ENCODE data around the gene PEX10.
A peak's percentile ranks its signal among the peaks of the same experiment; 100 is the strongest.

PEX10 gene

DNA sequence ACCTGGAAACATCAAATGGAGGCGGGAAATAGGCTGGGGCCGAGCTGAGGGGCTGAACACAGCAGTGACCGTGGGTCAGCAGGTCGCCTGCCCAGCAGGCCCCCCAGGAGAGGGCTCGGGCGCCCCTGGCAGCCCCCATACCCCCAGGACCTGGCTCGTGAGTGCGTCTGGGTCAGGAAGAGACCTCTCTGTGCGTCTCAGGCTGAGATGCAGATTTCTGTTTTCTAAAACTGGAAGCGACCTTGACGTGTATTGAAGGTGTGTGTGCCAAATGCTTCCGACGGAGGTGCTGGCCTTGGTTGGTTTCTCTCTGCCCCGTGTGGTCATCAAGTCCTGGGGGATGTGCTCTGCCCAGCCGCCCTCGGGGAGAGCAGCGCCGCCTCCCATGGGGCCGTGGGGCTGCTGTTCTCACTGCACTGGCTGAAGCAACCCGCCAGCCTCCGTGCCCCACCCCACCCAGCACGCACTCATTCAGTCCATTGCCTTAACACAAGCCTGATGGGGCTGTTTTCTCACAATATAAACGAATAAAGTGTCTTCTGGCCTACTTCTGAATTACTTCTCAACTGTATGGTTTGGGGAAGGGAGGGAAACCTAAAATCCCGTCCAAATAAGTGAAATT is 7.4 kb downstream of the PEX10 start:
- DNase-seq (ENCODE audit: low read depth in 2 of 2) = no peak

DNA sequence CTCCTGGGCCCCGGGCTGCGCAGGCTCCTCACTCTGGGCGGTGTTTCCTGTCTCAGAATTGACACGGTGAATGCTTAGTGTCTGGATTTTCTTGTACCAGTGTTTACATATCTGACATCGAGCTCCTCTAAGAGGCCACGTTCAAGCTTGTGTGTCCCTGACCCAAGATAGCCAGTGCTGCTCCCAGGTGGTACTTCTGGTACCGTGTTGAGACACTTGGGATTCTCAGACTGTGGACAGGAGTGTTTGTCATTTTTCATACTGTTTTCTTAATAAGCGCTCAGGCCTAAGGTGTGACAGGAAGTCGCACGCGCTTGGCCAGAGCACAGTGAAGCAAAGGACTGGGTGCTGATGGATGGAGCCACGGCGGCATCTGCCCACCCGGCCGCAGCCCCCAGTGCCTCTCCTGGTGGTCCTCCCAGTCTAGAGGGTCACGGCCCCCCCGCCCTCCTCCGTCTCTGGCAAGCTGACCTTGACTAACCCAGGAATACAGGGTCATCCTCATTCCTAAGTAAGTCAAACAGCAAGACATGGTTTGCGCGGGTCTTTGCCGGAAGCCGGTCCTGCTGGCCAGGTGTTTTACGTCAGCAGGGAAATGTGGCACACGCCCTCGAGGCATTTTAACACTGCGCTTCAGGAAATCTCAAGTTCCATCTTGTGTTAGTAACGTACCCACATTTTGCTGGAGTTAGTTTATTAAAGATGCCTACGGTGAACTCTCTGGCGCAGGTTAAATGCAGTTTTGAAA is 8.0 kb downstream of the PEX10 start:
- DNase-seq (ENCODE audit: low read depth in 2 of 2) = no peak

DNA sequence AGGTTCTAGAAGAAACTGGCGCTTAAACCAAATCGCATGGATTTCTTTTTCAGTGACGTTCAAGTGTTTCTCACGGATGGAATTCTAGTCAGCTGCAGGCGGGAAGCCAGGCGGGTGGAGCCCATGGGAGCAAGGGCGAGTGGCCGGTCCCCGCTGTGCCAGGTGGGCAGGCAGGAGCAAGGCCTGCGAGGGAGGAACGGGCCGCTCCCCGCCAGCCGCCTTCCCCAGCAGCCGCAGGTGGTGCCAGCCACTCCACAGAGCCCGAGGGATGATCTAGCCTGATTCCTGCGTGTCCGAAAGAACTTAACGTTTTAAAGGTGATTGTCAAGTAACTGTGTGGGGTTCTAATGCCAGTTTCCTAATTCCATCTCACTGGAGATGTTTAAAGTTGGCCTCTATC is 9.1 kb downstream of the PEX10 start:
- DNase-seq (ENCODE audit: low read depth in 2 of 2) = no peak

DNA sequence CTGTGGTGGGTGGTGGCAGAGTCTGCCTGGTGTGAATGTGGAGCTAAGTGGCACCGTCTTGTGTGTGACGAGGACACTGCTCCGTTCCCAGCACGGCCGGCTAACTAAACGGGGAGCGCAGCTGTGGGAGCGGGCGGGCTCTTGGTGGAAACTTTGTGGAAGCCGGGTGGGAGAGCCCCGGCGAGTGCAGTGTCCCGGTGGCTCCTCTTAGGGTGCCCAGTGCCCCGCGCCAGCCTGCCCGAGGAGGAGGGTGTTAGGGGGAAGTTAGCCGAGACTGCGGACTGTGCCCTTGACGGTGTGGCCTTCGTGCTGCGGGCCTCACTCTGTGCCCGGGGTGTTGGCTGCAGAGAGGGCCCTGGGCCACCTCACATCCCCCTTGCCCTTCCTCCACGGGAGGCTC is 9.9 kb downstream of the PEX10 start:
- no peak for DNase-seq (ENCODE audit: low read depth in 2 of 2)

DNA sequence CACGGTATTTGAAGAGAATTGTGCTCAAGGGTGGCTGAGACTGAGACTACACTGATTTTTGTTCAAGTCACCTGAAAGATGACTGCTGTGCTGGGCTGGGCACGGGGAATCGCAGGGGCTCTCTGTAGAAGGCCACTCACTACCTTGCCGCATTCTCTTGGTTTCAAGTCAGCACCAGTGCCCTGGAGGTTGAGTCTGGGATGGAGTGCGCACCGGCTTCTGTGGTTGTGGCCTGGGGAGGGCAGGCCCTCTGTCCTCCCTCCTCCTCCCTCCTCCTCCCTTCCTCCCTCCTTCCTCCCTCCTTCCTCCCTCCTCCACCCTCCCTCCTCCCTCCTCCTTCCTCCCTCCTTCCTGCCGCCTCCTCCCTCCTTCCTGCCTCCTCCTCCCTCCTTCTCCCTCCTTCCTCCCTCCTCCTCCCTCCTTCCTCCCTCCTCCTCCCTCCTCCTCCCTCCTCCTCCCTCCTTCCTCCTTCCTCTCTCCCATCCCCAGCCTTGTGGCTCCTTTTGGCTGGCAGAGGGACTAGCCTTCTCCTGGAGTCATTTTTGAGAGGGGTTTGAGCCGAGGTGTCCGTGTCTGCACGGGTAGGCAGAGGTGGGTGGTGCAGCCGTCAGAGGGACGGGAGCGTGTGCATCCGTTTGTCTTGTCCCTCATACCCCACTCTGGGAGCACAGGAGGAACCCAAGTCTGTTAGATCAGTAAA is 11.3 kb downstream of the PEX10 start:
- DNase-seq (ENCODE audit: low read depth in 2 of 2) = no peak

DNA sequence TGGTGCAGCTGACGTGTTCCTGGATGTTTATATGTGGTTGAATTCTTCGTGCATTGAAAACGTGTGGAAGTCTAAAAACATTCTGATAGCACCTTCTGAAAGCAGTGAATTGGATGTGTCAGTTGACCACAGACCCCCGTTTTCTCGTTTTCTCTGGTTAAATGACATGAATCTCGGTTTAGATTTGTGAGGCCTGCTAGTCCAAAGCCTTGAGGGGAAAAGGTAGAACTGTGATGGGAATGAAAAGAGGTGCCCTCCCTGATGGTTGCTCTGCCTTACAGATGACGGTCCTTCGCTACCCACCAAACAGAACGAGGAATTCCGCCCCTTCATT is 11.8 kb downstream of the PEX10 start:
- no peak for DNase-seq (ENCODE audit: low read depth in 2 of 2)

DNA sequence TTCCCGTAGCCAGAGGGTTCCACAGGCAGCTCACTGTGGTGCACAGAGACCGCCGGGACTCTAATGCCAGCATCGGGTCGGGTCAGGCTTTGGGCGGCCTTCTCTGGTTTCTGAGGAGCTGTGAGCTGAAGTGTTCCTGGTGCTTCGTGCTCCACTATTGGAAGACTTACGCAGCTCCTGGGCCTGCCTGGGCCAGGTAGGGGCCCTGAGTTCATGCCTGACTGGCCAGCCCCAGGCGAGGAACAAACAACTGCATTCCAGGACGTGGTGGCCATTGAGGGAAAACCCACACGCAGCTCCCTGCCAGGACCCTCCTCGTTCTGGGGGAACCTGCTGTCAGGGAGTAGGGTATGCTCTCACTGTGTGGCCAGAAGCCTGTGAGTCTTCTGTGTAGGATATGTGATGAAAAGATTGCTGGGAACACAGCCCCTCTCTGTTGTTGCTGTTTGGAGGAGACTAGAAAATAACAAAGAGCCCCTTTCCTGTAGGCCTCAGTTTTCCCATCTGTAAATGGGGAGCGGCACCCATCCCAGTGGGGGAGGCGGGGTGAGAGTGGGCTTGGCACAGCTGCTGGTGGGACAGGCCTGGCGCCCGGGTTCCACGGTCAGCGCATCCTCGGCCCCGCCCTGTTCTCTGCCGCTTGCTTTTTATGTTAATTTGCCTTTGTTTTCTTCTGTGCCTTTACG is 12.3 kb downstream of the PEX10 start:
- DNase-seq (ENCODE audit: low read depth in 2 of 2) = no peak

DNA sequence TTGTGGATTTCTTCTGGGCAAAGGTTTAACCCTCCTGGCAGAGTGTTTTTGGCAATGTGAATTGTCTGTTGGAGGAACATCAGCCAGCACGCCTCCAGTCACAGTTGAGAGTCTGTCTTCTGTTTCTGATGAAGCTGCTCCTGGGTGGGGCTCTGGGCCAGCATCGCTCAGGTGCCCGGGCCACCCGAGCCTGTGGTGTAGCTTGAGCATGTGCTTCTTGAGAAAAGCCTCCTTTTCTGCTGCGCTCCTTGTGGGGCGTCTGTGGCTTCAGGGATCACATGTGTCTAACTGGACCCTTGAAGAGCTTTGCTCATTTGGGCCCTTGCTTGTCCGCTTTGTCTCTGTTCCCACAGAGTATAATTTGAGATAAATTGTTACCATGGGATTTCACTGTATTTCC is 13.5 kb downstream of the PEX10 start:
- DNase-seq (ENCODE audit: low read depth in 2 of 2) = no peak

DNA sequence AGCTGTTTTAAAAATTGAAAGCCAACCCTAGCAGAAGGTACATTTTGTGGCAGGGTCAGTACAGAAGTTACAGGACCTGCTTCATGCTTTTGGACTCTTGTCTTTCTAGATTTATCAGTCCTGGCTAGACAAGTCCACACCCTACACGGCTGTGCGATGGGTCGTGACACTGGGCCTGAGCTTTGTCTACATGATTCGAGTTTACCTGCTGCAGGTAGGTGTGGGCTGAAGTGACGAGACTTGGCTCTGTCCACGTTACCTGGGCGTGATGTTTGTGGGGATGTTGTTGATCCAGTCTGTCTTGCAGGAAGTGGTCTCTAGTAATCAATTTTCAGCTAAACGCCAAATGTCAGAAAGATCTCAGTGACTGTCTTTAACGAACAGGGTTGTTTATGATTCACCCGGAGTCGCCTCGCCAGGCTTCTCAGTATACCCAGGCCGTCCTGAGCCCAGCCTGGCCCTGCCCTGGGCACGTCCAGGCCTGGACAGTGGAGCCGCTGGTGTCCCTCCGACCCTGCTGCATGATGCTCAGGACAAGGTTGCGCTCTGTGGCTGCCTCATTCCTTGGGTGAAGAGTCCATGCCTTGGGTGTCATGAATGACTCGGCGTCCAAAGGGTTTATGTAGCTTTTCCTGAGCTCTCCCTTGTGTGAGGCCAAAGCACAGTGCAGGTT is 15.2 kb downstream of the PEX10 start:
- DNase-seq (ENCODE audit: low read depth in 2 of 2) = no peak

DNA sequence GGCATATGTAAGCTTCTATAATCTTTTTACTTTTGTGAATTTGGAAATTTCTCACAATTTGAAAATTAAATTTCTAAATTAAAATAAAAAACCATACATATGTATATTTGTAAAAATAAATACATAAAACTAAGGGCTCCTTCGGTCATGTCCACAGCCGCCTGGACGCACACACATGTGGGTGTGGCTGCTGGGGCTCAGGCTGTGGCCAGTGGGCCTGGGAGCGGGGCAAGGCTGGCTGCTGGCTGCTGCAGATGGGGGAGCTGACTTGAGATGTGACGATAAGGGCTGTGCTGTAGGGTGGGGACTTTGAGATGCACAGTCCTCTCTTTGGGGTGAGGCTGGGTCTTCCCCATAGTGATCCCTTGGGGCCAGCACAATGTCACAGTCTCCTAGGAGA is 15.9 kb downstream of the PEX10 start:
- no peak for DNase-seq (ENCODE audit: low read depth in 2 of 2)

DNA sequence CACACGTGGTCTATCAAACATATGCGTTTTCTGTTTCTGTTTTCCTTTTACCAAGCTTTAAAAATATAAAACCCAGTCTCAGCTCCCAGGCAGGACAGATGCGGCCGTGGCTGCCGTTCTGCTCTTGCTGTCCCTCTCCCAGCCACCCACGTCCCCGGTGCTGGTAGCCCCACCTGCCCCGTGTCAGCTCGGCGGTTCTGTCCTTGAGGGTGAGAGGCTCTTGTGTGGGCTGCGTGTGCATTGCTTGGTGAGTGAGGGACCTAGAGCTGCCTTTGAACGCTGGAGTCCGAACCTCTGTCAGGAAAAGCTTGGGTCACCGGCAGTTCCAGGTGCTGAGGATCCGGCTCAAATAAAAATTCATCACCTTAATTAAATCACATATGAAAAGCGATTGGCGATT is 16.3 kb downstream of the PEX10 start:
- no peak for DNase-seq (ENCODE audit: low read depth in 2 of 2)

DNA sequence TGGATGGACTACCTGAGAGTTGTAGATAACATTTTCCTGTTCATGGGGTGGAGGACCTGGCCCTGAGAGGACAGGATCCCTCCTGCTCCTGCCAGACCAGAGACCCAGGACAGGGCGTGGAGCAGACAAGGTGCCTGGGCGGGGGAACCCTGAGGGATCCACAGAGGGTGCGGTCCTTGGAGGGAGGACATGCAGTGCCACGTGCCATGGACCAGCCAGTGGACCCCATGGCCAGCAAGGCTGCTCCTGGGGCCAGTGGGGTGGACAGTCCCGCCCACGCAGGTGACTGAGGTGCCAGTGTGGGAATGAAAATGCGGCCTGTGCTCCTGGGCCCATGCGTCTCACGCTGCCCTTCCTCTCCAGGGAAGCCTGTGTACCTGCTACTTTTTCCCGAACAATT is 17.1 kb downstream of the PEX10 start:
- DNase-seq (ENCODE audit: low read depth in 2 of 2) = no peak

DNA sequence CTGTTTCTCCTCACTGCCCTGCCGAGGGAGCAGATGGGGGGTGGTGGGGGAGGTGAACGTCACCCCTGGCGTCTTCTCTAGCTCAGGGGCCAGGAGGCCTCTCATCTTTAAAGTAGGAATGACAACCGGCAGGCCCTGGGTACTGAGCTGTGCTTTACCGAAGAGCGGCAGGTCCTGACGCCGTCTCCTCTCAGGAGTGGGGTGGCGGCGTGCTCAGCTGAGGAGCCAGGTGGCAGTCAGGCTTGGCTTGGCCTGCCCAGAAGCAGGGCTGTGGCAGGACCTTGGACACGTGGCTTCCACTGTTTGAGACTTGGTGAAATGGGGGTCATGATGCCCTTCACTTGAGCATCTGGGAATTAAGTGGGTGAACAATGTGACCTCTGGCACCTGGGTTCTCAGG is 17.6 kb downstream of the PEX10 start:
- no peak for DNase-seq (ENCODE audit: low read depth in 2 of 2)

DNA sequence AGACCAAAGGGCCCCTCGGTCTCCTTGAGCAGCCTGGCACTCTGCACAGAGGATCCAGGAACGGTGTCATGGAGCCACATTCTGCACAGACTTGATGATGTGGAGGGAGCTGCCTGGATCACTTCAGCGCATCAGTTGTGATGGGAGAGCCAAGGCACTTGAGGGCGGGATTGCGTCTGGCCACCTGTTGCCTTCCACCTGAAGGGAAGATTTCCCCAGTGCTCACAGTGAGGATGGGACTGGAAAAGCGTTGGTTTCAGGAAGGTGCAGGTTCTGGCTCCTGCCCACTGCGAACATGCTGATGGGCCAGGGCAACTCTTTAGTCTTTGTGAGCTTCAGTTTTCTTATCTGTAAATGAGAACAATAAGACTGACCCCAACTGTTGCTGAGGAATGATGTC is 18.1 kb downstream of the PEX10 start:
- DNase-seq (ENCODE audit: low read depth in 2 of 2) = no peak

DNA sequence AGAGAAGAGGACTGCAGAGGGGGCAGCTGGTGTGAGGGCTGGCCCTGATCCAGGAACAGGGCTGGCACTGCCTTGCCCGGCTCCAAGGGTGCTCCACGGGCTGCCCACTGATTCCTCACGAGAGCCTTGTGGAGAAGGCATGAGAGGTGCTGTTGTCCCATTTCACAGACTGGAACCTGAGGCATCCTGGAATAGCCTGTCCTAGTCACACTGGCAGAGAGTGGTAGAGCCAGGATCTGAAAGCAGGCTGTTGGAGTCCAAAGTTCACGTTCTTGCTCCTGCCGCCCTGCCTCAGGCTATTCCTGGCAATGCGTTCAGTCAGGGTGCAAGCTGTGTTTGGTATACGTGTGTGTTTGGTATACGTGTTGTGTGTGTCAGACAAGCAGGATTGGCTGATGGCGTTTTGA is 18.9 kb downstream of the PEX10 start:
- no peak for DNase-seq (ENCODE audit: low read depth in 2 of 2)

DNA sequence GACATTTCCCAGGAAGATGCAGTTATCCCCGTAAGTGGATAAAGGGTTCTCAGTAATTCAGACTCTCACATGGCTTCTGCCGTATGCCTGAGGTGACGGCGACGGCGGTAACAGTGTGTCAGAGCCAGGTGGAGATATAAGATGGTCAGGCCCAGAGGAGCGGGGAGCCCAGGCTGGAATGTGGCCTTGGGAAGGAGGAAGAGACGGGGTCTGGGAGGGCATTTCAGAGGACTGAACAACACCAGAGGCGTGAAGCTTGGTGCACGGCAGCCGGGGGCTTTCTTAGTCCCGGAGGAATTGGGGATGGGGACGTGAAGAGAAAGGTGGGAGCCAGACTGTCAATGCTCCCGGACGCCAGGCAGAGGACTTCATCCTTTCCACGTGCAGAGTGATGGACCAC is 19.7 kb downstream of the PEX10 start:
- DNase-seq (ENCODE audit: low read depth in 2 of 2) = no peak

DNA sequence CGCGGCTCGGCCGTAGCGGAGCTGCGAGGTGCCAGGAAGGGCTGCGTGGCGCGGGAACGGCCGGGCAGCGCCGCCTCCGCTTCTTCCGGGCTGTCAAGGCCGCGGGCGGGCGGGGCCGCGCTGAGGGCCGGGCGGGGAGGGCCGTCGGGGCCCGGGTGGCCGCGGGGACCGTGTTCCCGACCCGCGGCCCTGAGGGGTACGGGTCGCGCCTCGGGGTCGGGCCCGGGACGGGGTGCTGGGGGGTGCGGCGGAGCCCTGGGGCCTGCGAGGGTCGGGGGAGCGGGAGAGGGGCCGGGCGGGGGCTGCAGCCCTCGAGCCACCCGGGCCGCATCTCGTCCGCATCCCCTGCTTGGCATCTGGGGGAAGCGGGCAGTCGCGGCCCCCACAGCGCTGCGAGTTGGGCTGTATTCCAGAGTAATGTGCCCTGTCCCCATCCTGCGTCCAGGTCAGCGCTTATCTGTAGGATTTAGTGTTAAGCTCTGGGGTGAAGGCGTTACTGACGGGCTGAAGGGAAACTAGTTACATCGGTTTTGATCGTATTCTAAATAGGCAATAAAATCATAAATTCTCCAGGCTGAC is 20.3 kb downstream of the PEX10 start:
- no peak for DNase-seq (ENCODE audit: low read depth in 2 of 2)

DNA sequence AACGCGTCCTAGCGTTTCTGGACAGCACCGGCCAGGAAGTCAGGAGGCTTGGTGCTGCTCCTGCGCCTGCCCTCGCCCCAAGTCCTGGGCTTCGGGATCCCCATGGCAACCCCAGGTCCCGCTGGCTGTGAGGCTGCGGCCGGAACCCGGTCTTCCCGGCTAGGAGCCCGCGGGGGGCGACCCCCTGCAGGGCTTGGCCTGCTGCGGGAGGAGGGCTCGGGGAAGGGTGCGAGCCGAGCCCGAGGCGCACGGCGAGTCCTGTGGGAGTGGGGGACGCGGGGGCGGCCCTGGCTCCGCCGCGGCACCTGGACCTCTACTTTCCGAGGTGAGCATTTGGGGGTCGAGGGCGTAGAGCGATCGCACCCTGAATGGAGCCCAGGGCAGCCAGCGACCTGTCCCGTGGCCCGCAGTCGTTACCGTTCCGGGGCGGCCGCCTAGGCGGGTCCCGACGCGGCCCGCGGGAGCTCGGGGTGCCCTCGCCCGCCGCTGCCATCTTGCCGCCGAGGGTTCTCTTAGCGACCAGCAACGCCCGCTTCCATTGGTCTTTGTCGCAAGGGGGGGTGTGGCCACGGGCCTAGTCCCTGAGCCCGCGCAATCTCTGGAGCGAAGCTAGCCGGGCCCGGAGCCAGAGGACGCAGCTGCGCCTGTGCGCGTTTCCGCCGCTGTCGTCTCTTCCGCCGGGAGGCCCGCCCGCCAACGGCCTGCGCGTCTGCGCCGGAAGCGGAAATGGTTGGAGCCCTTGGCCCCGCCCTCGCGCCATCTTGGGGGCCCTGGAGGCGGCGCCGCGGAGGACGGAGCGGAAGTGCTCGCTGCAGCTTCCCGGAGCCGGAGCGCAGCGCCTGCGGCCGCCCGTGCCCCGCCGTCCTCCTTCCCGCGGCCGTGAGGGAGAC is 21.1 kb downstream of the PEX10 start, which contains the start of the genes MORN1 and RER1:
Gene MORN1, minus strand, starts transcription at position 514 of the 890 bp plus-strand sequence. Its CDS starts 21 bp downstream, at position 493.
Gene RER1, plus strand, starts transcription at position 801 of the 890 bp plus-strand sequence. CDS start 3,950 bp downstream, outside the sequence.
- DNase-seq (ENCODE audit: low read depth in 2 of 2) = peak; percentile 95 to 96

DNA sequence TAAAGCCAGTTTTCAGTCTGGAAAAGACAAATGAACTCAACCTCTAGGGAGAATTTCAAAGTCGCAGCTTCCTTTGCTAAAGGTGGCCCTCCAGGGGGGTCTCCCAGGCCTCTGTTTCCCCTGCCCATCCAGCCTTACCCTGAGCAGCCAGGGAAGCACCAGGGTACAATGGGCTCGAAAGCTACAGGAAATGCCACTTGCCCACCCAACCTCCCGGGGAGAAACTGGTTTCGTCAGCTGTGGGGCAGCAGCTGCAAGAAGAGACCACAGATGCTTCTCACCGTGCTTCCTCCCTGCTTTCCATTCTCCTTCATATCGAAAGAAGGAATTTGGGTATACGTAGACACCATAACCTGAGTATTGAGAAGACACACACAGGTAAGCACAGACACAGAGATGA is 22.7 kb downstream of the PEX10 start:
- no peak for DNase-seq (ENCODE audit: low read depth in 2 of 2)

Data from activated CD4-positive, alpha-beta T cell treated with anti-CD3 and anti-CD28 coated beads for 24 hours (primary cell).